SK-N-MC (cell line): ENCODE results near the gene METRN.

Source experiments
- EZH2 ChIP-seq: fragments of 200-600 bp; sonication (generic); IDR thresholded peaks from one replicate; pipeline ENCODE4 v1.6.1; 2017; ENCODE audit warnings: antibody characterized with exemption
- POLR2AphosphoS5 ChIP-seq: IDR thresholded peaks from 2 replicates; pipeline ENCODE4 v1.6.1; 2012; ENCODE audit warnings: mild to moderate bottlenecking, low read depth, low read length, borderline replicate concordance

- TF ChIP-seq EZH2 (no peak), POLR2AphosphoS5 (no peak)
Observed at GRCh38 chr16:724188-725040, 9.5 kb downstream of the METRN start.
